Fibroblast of pulmonary artery (primary cell): Measurements from ENCODE around the gene CHD1.

Experiments used
- DNase-seq: peaks from one replicate; pipeline ENCODE4 v3.0.0-alpha.2; 2010; ENCODE audit warnings: low read depth
- H3K4me3 ChIP-seq: replicated peaks from 2 replicates; pipeline ENCODE4 v1.5.1; 2011; ENCODE audit warnings: low read depth, mild to moderate bottlenecking, control low read depth, low read length, moderate library complexity
- CTCF ChIP-seq: IDR thresholded peaks from 2 replicates; pipeline ENCODE4 v1.5.1; 2011; ENCODE audit warnings: mild to moderate bottlenecking, control low read depth, low read length, inconsistent platforms; ENCODE audit errors: missing control alignments

Gene CHD1

GRCh38 chr5:98954392-98955028, 25.7 kb upstream of the CHD1 start:
- no peak overlapping the region for H3K4me3 ChIP-seq
- no peak for TF ChIP-seq CTCF
- no peak for DNase-seq

GRCh38 chr5:98942847-98943246, 14.0 kb upstream of the CHD1 start:
- no peak for TF ChIP-seq CTCF
- peak; percentile 72 for DNase-seq
- H3K4me3 ChIP-seq: no peak overlapping the region

GRCh38 chr5:98941131-98941883, 12.5 kb upstream of the CHD1 start:
- TF ChIP-seq CTCF: no peak

GRCh38 chr5:98940581-98940980, 11.8 kb upstream of the CHD1 start:
- TF ChIP-seq CTCF: no peak
- DNase-seq: peak; percentile 57
- no peak overlapping the region for H3K4me3 ChIP-seq

More at GRCh38 chr5:98941131-98941883, 12.5 kb upstream of the CHD1 start:
- DNase-seq: no peak
- no peak overlapping the region for H3K4me3 ChIP-seq

GRCh38 chr5:98938464-98938863, 9.7 kb upstream of the CHD1 start:
- no peak overlapping the region for H3K4me3 ChIP-seq
- TF ChIP-seq CTCF: no peak
- peak; percentile 71 for DNase-seq

GRCh38 chr5:98936948-98937715, 8.3 kb upstream of the CHD1 start:
- H3K4me3 ChIP-seq: no peak overlapping the region
- no peak for TF ChIP-seq CTCF
- DNase-seq: no peak
